PC-3 (cell line): Measurements from ENCODE around the gene ZNF692.

ENCODE experiments used
- EZH2 ChIP-seq: fragments of 300-600 bp; sonication (generic); IDR thresholded peaks from one replicate; pipeline ENCODE4 v1.6.1; 2017; ENCODE audit warnings: antibody characterized with exemption, mild to moderate bottlenecking, low read length; ENCODE audit not compliant: unreplicated experiment
- EZH2phosphoT487 ChIP-seq: fragments of 300-600 bp; sonication (generic); IDR thresholded peaks from 2 replicates; pipeline ENCODE4 v1.6.1; 2018; ENCODE audit warnings: mild to moderate bottlenecking, antibody characterized with exemption, low read length, borderline replicate concordance
- TF ChIP-seq, protein P1 (sequence below): fragments of 300-600 bp; sonication (generic); conservative IDR thresholded peaks from 2 replicates; pipeline ENCODE4 v1.5.1; 2017; ENCODE audit warnings: antibody characterized with exemption, low read depth, mild to moderate bottlenecking, low read length

GRCh38 chr1:248817065-248817464 is 41.8 kb downstream of the ZNF692 start:
- TF ChIP-seq, protein P1, sequence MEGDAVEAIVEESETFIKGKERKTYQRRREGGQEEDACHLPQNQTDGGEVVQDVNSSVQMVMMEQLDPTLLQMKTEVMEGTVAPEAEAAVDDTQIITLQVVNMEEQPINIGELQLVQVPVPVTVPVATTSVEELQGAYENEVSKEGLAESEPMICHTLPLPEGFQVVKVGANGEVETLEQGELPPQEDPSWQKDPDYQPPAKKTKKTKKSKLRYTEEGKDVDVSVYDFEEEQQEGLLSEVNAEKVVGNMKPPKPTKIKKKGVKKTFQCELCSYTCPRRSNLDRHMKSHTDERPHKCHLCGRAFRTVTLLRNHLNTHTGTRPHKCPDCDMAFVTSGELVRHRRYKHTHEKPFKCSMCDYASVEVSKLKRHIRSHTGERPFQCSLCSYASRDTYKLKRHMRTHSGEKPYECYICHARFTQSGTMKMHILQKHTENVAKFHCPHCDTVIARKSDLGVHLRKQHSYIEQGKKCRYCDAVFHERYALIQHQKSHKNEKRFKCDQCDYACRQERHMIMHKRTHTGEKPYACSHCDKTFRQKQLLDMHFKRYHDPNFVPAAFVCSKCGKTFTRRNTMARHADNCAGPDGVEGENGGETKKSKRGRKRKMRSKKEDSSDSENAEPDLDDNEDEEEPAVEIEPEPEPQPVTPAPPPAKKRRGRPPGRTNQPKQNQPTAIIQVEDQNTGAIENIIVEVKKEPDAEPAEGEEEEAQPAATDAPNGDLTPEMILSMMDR, result no peak
- no peak for TF ChIP-seq EZH2
- TF ChIP-seq EZH2phosphoT487, result no peak
